ENCODE results near the gene DAB2IP. TPM values are rescaled to one million over a fixed set of nuclear protein-coding genes. Genes with fewer than 3 reads are reported as not detected.

Gene DAB2IP
- total RNA-seq, 1 experiment from 2014 or later = 46.7 TPM

GRCh38 chr9:121757281-121757585 is 105.8 kb downstream of the DAB2IP start:
- BruUV-seq (replicated peaks) = no TSS peak
- no peak overlapping the region for H3K4me2 ChIP-seq
- H3K9me3 ChIP-seq (ENCODE audit: insufficient read depth, low read depth) = no peaks in the 10 kb centered on the region
- H3K79me2 ChIP-seq (ENCODE audit: low read depth) = no peaks in the 10 kb centered on the region
- no peak overlapping the region for H2AFZ ChIP-seq
- peaks cover 11% of the 10 kb centered on the region; the same call in 1 of the 2 replicates for H4K20me1 ChIP-seq (ENCODE audit: insufficient read depth)
- intact Hi-C loops (cut with micrococcal nuclease; ENCODE audit: unreplicated experiment) = no loop called here
- H3K36me3 ChIP-seq (ENCODE audit: low read depth) = no peaks in the 10 kb centered on the region
- CTCF ChIA-PET = no interaction called here
- no peaks in the 10 kb centered on the region for H3K27me3 ChIP-seq (ENCODE audit: insufficient read depth, low read depth)
- H3F3A ChIP-seq (ENCODE audit: insufficient read depth, low read depth) = no peaks in the 10 kb centered on the region
- H3K4me1 ChIP-seq (replicated peaks; ENCODE audit: insufficient read depth) = no peaks in the 10 kb centered on the region
- no peak overlapping the region for H3K27ac ChIP-seq
- DNase-seq = no peak
- no peaks in the 10 kb centered on the region for H3K9me2 ChIP-seq (ENCODE audit: insufficient read depth)
- H3K4me3 ChIP-seq = no peak overlapping the region
- TF ChIP-seq EZH2 (IDR thresholded peaks at IDR 0.05; ENCODE audit: low read depth) = no peak
- TF ChIP-seq, protein P1, sequence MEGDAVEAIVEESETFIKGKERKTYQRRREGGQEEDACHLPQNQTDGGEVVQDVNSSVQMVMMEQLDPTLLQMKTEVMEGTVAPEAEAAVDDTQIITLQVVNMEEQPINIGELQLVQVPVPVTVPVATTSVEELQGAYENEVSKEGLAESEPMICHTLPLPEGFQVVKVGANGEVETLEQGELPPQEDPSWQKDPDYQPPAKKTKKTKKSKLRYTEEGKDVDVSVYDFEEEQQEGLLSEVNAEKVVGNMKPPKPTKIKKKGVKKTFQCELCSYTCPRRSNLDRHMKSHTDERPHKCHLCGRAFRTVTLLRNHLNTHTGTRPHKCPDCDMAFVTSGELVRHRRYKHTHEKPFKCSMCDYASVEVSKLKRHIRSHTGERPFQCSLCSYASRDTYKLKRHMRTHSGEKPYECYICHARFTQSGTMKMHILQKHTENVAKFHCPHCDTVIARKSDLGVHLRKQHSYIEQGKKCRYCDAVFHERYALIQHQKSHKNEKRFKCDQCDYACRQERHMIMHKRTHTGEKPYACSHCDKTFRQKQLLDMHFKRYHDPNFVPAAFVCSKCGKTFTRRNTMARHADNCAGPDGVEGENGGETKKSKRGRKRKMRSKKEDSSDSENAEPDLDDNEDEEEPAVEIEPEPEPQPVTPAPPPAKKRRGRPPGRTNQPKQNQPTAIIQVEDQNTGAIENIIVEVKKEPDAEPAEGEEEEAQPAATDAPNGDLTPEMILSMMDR (conservative IDR thresholded peaks at IDR 0.05) = no peak
- POLR2A ChIA-PET (ENCODE audit: unreplicated experiment) = no interaction called here

GRCh38 chr9:121758693-121759092 is 107.3 kb downstream of the DAB2IP start:
- Histone ChIP-seq H3F3A (ENCODE audit: insufficient read depth, low read depth) (no peaks in the 10 kb centered on the region), H3K27ac (no peak overlapping the region), H3K4me1 (replicated peaks; ENCODE audit: insufficient read depth) (no peaks in the 10 kb centered on the region), H3K27me3 (ENCODE audit: insufficient read depth, low read depth) (no peaks in the 10 kb centered on the region), H3K9me2 (ENCODE audit: insufficient read depth) (no peaks in the 10 kb centered on the region), H3K36me3 (ENCODE audit: low read depth) (no peaks in the 10 kb centered on the region), H3K9me3 (ENCODE audit: insufficient read depth, low read depth) (no peaks in the 10 kb centered on the region), H3K4me3 (no peak overlapping the region), H4K20me1 (ENCODE audit: insufficient read depth) (peaks cover 8% of the 10 kb centered on the region; the same call in 1 of the 2 replicates), H3K79me2 (ENCODE audit: low read depth) (no peaks in the 10 kb centered on the region), H3K4me2 (no peak overlapping the region), H2AFZ (no peak overlapping the region)
- DNase-seq = no peak
- CTCF ChIA-PET = no interaction called here
- intact Hi-C loops (cut with micrococcal nuclease; ENCODE audit: unreplicated experiment) = no loop called here
- POLR2A ChIA-PET (ENCODE audit: unreplicated experiment) = no interaction called here
- no TSS peak for BruUV-seq (replicated peaks)
- TF ChIP-seq, protein P1 (conservative IDR thresholded peaks at IDR 0.05) = no peak
- no peak for TF ChIP-seq EZH2 (IDR thresholded peaks at IDR 0.05; ENCODE audit: low read depth)

DNA sequence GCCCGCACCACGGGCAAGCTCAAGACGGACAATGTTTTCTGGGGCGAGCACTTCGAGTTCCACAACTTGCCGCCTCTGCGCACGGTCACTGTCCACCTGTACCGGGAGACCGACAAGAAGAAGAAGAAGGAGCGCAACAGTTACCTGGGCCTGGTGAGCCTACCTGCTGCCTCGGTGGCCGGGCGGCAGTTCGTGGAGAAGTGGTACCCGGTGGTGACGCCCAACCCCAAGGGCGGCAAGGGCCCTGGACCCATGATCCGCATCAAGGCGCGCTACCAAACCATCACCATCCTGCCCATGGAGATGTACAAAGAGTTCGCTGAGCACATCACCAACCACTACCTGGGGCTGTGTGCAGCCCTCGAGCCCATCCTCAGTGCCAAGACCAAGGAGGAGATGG is 108.6 kb downstream of the DAB2IP start:
- Histone ChIP-seq H3K79me2 (ENCODE audit: low read depth) (no peaks in the 10 kb centered on the region), H3K4me2 (no peak overlapping the region), H3K27me3 (ENCODE audit: insufficient read depth, low read depth) (no peaks in the 10 kb centered on the region), H3F3A (ENCODE audit: insufficient read depth, low read depth) (peaks cover 7% of the 10 kb centered on the region; the same call in 1 of the 2 replicates), H4K20me1 (ENCODE audit: insufficient read depth) (peaks cover 5% of the 10 kb centered on the region; the same call in 1 of the 2 replicates), H3K9me2 (ENCODE audit: insufficient read depth) (no peaks in the 10 kb centered on the region), H3K36me3 (ENCODE audit: low read depth) (no peaks in the 10 kb centered on the region), H3K9me3 (ENCODE audit: insufficient read depth, low read depth) (no peaks in the 10 kb centered on the region), H3K27ac (no peak overlapping the region), H3K4me1 (replicated peaks; ENCODE audit: insufficient read depth) (peaks cover 7% of the 10 kb centered on the region), H3K4me3 (no peak overlapping the region), H2AFZ (no peak overlapping the region)
- ChIA-PET POLR2A (ENCODE audit: unreplicated experiment) (interaction anchor here (0.5 kb wide), 1 partner anchor 38 kb away, joined by 5 read pairs; no protein-coding TSS in a partner anchor), CTCF (no interaction called here)
- TF ChIP-seq, protein P1 (conservative IDR thresholded peaks at IDR 0.05) = no peak
- no peak for TF ChIP-seq EZH2 (IDR thresholded peaks at IDR 0.05; ENCODE audit: low read depth)
- no peak for DNase-seq
- no TSS peak for BruUV-seq (replicated peaks)
- intact Hi-C loops (cut with micrococcal nuclease; ENCODE audit: unreplicated experiment) = no loop called here

All from PC-9 (cell line).